ENCODE results near the gene HRH3.

Gene HRH3

DNA sequence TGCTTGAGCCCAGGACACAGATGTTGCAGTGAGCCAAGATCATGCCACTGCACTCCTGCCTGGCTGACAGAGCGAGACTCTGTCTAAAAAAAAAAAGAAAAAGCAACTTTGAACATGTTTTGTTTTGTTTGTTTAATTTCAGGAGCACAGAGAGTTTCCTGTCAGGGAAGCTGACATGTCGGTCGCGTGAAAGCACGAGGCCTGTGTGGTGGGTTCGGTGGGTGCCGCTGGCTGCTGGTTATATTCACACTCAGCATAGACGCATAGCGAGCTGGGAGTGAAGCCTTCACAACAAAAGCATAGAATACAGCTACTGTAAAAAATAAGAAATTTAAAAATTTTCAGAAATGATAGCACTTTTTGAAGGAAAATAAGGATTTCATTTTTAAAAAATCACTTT lies 22.8 kb downstream of the HRH3 start:
- DNase-seq = no peak

DNA sequence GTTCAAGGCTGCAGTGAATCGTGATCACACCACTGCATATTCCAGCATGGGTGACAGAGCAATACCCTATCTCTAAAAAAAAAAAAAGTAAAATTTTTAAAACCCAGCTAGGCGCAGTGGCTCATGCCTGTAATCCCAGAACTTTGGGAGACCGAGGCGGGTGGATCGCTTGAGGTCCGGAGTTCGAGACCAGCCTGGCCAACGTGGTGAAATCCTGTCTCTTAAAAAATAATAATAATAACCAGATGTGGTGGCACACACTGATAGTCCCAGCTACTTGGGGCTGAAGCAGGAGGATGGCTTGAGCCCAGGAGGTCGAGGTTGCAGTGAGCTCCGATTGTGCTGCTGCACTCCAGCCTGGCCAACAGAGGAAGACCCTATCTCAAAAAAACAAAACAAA lies 23.8 kb downstream of the HRH3 start:
- no peak for DNase-seq

GRCh38 chr20:62195736-62196135 lies 24.3 kb downstream of the HRH3 start:
- DNase-seq = no peak

- no peak for DNase-seq
Measured at GRCh38 chr20:62195075-62195405, 25.0 kb downstream of the HRH3 start.

GRCh38 chr20:62193079-62194025 lies 26.7 kb downstream of the HRH3 start:
- no peak for DNase-seq

DNA sequence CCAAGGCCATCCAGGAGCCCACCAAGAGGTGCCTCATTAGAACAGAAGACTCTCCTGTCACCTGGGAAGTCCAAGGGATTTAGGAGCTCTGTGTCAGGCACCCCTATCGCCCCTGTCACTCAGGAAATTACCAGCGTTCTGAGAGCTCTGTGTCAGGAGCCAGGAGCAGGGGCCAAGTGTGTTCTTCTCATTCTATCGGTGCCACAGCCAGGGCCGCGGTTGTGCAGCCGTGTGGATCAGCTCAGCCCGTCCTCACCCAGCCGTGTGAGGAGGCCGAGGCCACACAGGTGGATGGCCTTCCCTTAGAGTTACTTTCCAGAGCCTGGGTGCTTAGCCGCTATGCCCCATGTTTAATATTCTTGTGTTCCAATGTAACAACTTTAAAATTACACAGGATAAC lies 27.4 kb downstream of the HRH3 start:
- DNase-seq = no peak

GRCh38 chr20:62191781-62192559 lies 28.1 kb downstream of the HRH3 start:
- no peak for DNase-seq

GRCh38 chr20:62190639-62191411 lies 29.3 kb downstream of the HRH3 start:
- no peak for DNase-seq

DNA sequence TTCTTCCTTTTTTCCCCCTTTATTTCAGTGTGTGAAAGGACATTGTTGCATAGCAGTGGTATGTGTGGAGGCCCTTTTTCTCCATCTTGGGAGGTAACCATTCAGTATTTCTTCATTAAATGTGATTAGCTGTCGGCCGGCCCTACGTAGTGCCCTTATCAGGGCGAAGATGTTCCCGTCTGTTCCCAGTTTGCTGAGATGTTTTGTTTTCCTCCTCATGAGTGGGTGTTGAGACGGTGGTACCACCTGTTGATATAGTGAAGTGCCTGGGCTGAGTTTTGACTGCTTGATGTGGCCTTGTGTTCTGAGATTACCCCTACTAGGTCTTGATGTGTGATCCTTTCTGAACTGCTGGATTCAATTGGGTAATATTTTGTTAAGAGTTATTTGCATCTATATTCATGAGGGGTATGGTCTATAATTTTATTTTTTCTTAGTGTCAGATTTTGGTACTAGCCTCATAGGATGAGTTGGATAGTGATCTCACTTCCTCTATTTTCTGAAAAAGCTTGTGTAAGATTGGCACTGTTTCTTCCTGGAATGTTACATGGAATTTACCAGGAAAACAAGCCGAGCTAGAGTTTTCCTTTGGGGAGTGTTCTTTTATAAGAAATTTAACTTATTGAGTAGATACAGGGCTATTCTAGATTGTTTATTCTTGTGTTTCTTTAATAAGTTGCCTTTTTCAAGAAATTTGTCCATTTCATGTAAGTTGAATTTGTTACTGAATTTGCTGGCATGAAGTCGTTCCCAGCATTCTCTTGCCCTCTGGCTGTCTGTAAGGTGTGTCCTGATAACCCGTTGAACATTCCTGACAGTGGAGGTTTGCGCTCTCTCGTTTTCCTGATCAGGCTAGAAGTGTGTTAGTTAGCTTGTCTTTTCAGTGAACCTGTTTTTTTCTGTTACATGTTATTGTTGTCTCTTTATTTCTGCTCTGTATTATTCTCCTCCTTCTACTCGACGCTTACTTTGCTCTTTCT lies 32.9 kb downstream of the HRH3 start:
- no peak for DNase-seq

DNA sequence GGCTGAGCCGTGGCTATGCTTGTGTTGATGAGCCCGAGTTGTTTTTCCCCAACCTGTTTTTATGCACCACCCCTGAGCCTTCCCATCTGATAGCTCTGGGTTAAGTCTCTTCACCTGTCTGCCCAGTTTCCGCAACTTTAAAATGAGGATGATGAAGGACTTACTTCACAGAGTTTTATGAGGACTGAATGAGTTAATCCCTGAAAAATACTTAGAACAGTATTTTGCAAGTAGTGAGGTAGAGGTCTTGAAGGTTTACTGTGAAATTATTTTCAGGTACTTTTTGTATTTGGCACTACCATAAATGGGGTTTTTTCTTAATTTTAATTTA lies 34.0 kb downstream of the HRH3 start:
- no peak for DNase-seq

GRCh38 chr20:62183426-62184142 lies 36.5 kb downstream of the HRH3 start:
- no peak for DNase-seq

DNA sequence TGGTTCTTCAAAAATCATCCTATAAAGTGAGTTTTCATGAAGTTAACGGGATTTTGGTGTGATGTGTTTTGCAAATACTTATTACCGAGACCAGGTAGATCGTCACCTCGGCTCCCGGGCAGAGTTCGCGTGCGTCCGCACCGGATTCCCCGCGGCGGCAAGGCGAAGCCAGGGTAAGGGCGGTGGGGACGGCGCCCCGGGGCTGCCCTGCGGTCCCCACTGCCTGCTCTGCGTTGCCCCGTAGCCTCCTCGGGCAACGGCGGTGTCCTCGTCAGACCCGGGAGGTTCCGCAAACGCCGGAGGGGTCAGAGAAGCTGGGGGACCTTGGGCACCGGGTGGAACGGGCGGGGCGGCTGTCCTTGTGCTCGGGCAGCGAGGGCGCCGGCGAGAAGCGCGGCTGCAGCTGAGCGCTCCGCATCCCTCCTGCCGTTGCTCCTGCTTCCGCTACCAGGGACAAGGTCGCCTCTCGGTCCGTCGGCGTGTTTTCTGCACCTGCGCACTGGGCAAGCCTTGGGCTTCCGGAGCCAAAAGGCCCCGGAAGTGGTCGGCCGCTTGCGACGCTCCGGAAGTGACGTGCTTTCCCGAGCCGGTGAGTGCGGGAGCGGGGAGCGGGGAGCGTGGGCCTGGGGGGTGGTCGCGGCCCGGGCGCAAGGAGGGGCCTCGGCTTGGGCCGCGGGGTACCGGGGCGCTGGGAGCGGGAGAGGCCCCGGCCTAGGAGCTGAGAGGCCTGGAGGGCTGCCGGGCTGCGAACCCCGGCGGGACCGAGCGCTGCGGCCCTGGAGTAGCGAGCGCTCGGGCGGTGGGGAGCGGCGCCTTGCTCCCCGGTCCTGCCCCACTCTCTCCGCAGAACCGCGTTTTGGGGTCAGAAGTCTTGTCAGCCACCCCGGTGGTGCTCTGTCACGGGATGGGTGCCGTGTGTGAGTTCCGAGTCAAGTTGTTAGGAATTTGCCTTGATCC lies 37.3 kb downstream of the HRH3 start, which contains the start of gene MTG2:
MTG2 (plus strand) TSS at position 560 of the 957 bp plus-strand sequence. CDS start 10,393 bp downstream, outside the sequence.
- peak; percentile 87 to 91 for DNase-seq

DNA sequence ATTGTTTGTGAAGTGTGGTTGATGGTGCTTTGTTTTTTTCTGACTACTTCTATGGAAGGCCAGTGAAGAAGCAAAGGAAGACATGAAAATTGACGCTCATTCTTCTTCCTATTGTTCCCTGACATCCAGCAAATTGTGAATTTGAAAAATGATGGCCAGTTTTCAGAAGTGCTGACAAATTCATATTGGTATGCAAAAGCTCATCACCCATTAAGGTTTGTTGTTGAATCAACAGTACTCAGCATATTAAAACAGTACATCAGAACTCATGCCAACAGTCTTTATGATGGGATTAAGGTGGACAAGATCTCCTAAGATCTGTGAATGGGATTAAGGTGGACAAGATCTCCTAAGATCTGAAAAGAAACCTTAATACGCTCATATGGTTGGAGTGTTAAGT lies 38.3 kb downstream of the HRH3 start:
- DNase-seq = no peak

DNA sequence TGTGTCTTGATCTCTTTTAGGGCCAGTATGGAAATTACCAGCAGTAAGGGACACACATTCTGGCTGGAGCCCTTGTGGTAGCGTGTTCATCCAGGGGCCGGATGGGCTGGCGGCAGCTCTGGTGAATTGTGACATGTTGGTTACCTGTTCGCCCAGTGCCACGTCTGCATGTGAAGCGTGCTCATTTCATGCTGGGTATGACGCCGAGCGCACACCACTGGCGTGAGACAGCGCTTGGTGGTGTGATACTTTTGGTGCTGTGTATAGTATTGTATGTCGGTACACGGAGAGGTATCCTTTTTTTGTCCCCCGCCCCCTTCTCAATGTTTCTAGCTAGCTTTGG lies 40.9 kb downstream of the HRH3 start:
- no peak for DNase-seq

GRCh38 chr20:62178316-62179161 lies 41.5 kb downstream of the HRH3 start:
- no peak for DNase-seq

DNA sequence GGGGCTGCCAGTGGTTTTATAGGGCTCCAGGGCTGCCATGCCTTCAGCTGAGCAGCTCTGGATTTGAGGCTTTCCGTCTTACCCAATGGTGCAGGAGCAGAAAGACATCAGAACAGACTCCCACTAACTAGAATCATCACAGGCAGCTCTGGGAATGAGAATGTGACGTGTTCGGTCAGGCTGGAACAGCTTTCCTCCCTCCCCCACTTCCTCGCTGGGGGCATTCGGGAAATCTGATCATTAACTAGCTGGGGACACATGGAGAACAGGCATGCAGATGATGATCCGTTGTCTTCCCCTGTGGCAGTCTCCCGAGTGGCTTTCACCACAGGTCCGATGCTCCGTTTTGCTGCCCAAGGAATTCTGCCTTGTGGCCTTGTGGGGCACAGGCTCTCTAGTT lies 42.8 kb downstream of the HRH3 start:
- DNase-seq = no peak

GRCh38 chr20:62176866-62177265 lies 43.2 kb downstream of the HRH3 start:
- no peak for DNase-seq

DNA sequence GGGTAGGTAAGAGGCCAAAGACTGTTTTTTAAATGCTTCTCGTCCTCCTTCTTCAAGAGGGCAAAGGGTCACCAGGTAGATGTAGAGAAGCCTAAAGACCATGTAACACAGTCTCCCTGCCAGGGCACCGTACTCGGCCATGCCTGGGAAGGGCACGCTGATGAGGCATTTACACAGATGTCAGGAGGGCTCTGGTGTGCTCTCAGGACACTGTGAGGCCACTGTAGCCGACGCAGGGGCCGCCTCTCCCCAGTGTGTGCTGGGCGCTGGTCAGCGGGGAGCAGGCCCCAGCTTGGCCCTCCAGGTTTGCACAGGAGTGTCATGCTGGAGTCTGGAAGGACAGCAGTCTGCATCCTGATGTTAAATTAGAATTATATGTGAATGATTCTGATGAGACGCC lies 44.4 kb downstream of the HRH3 start:
- DNase-seq = no peak

DNA sequence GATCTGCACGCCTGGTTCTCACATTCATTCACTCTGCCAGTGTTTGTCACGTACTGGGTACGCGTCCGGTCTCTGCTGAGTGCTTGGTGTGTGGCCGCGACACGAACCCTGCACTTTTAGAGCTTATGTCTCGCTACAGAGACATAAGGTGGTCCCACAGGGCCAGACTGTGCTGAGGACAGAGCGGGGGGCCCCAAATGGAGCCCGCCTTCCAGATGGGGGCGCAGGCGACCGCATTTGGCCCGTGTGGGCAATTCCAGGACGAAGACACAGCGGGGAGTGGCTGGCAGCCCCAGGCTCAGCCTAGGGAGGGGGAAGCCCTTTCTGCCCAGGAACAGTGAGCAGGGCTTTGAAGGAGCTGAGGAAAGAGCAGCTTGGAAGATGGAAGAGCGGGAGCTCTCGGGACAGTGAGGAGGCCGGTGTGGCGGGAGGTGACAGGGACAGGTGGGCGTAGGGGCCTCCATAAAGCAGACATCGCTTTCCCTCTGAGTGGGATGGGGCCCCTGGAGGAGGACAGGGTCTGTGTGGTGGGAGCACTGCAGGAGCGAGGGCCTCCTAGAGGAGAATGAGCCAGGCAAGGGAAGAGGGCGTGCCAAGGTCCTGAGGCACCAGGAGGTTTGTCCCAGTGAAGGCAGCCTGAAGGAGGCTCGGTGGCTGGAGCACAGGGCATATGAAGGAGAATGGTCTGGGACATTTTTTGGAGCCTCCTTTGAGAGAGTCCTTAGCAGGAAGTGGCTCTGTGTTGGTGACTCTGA lies 45.0 kb downstream of the HRH3 start:
- no peak for DNase-seq
